ENCODE data around the gene ISCA2. TPM values are rescaled to one million over a fixed set of nuclear protein-coding genes. Genes with fewer than 3 reads are reported as not detected.

ISCA2 gene
- total RNA-seq, 5 donors from 2014 or later (not counting 1 experiment from before 2014, with no cell fraction given): 21.3 to 42.6 (median 34.1) TPM

DNA sequence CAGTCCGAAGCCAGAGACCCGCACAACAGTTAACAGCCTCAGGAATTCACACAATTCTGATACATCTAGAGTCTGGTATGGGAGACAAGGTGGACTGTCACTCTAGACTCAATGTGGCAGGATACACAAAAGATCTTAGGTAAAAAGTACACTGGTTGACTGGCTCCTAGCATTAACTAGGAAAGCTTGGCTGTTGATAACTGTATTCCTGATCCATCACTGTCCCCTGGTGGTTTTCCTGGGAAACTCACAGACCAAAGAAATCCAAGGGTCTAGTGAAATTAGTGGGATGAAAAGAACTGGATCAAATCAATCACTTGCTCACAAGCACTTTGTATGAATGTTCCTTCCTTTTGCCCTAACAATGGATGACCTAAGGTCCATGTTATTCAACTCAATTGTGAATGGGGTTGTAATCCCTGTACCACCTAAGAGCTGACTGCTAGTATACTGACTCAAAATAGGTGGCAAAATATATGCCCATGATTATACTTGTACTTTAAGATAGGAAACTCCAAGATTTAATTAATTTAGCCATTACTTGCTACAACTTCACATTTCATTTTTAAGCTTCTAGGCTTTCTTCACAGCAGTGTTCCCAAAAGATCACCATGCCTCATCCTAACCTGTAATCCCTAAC lies 14.4 kb upstream of the ISCA2 start:
- no peaks in the 10 kb centered on the region for H3K4me1 ChIP-seq (ENCODE audit: control insufficient read depth in 1 of 2, extremely low read depth in 1 of 2, insufficient read depth in 2 of 2, low read length in 2 of 2)
- H3K27ac Mint-ChIP-seq: no peak overlapping the region
- peak in 1 of 35 experiments; percentile 20 for DNase-seq
- ChIA-PET POLR2A (no interaction called here), CTCF (no interaction called here)
- H3K36me3 ChIP-seq (ENCODE audit: control insufficient read depth in 2 of 2, extremely low read depth in 1 of 2, insufficient read depth in 1 of 2, low read length in 1 of 2): peaks cover 0 to 25% of the 10 kb centered on the region in 2 donors
- no peak for ATAC-seq (replicated peaks in 1 of 4)
- no peaks in the 10 kb centered on the region for H3K27me3 Mint-ChIP-seq
- H3K4me1 Mint-ChIP-seq: no peaks in the 10 kb centered on the region
- H3K4me3 ChIP-seq (ENCODE audit: control insufficient read depth in 1 of 2, extremely low read depth in 1 of 2, low read length in 1 of 2): no peak overlapping the region
- H3K27ac ChIP-seq (ENCODE audit: low read length): no peak overlapping the region
- H3K4me3 Mint-ChIP-seq: no peak overlapping the region
- H3K9me3 ChIP-seq: no peaks in the 10 kb centered on the region
- H3K27me3 ChIP-seq (replicated peaks in 1 of 2; ENCODE audit: control insufficient read depth in 2 of 2, extremely low read depth in 1 of 2, insufficient read depth in 2 of 2, low read length in 1 of 2): no peaks in the 10 kb centered on the region
- H3K9me3 Mint-ChIP-seq: no peaks in the 10 kb centered on the region
- no CpG with 5 or more reads among the region's 2 CpGs for WGBS (ENCODE audit: insufficient coverage)
- H3K36me3 Mint-ChIP-seq: peaks cover 66% of the 10 kb centered on the region

DNA sequence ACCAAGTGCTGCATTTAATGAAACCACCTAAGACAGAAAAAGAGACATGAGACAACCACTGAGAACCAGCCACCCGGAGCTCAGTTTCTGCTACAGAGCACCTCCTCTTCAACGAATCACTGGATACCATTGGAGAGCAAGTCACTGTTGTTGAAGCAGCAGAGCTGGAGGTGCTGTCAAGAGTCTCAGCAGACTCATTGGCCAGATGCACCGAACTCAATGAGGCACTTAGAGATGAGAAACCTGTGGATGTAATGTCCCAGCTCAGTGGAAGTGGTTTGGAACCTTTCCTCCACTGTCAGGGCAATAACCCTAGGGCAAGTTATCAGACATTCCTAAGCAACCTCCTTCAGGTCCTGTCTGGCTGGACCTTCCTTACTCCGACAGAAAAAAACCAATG lies 13.5 kb upstream of the ISCA2 start:
- DNase-seq (no peak), ATAC-seq (replicated peaks in 1 of 4) (no peak)
- Histone ChIP-seq H3K4me3 (ENCODE audit: control insufficient read depth in 1 of 2, extremely low read depth in 1 of 2, low read length in 1 of 2) (no peak overlapping the region), H3K27ac (ENCODE audit: low read length) (no peak overlapping the region), H3K27me3 (replicated peaks in 1 of 2; ENCODE audit: control insufficient read depth in 2 of 2, extremely low read depth in 1 of 2, insufficient read depth in 2 of 2, low read length in 1 of 2) (no peaks in the 10 kb centered on the region), H3K36me3 (ENCODE audit: control insufficient read depth in 2 of 2, extremely low read depth in 1 of 2, insufficient read depth in 1 of 2, low read length in 1 of 2) (peaks cover 0 to 29% of the 10 kb centered on the region in 2 donors), H3K4me1 (ENCODE audit: control insufficient read depth in 1 of 2, extremely low read depth in 1 of 2, insufficient read depth in 2 of 2, low read length in 2 of 2) (no peaks in the 10 kb centered on the region), H3K9me3 (no peaks in the 10 kb centered on the region)
- no peaks in the 10 kb centered on the region for H3K4me1 Mint-ChIP-seq
- WGBS (ENCODE audit: insufficient coverage): 83% methylated on average over 3 of the region's 4 CpGs
- CTCF ChIA-PET: no interaction called here
- H3K36me3 Mint-ChIP-seq: peaks cover 70% of the 10 kb centered on the region
- H3K4me3 Mint-ChIP-seq: no peak overlapping the region
- POLR2A ChIA-PET: no interaction called here
- no peaks in the 10 kb centered on the region for H3K27me3 Mint-ChIP-seq
- no peak overlapping the region for H3K27ac Mint-ChIP-seq
- H3K9me3 Mint-ChIP-seq: no peaks in the 10 kb centered on the region

DNA sequence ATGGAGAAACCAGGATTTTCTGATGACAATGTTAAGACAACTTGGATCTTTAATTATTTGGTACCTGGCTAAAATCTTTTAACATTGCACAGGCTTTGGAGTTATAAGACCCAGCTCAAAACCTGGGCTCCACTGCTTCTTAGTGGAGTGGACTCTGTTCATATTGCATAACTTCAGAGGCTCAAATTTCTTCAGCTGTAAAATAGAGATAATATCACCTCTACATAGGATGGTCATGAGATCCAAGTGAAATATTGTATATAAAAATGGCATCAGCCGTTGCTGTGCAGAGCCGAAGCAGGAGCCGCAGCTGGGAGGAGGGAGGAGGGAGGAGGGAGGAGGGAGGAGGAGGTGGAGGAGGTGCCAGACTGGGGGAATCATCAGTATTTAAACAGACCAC lies 11.0 kb upstream of the ISCA2 start:
- H3K4me1 Mint-ChIP-seq: no peaks in the 10 kb centered on the region
- Histone ChIP-seq H3K9me3 (no peaks in the 10 kb centered on the region), H3K4me3 (ENCODE audit: control insufficient read depth in 1 of 2, extremely low read depth in 1 of 2, low read length in 1 of 2) (no peak overlapping the region), H3K27me3 (replicated peaks in 1 of 2; ENCODE audit: control insufficient read depth in 2 of 2, extremely low read depth in 1 of 2, insufficient read depth in 2 of 2, low read length in 1 of 2) (no peaks in the 10 kb centered on the region), H3K4me1 (ENCODE audit: control insufficient read depth in 1 of 2, extremely low read depth in 1 of 2, insufficient read depth in 2 of 2, low read length in 2 of 2) (no peaks in the 10 kb centered on the region), H3K36me3 (ENCODE audit: control insufficient read depth in 2 of 2, extremely low read depth in 1 of 2, insufficient read depth in 1 of 2, low read length in 1 of 2) (peaks cover 0 to 29% of the 10 kb centered on the region in 2 donors), H3K27ac (ENCODE audit: low read length) (no peak overlapping the region)
- DNase-seq: no peak
- H3K4me3 Mint-ChIP-seq: no peak overlapping the region
- peaks cover 63% of the 10 kb centered on the region for H3K36me3 Mint-ChIP-seq
- no CpG with 5 or more reads among the region's 3 CpGs for whole genome bisulfite sequencing (ENCODE audit: insufficient coverage)
- POLR2A ChIA-PET: no interaction called here
- no peak for ATAC-seq (replicated peaks in 1 of 4)
- H3K27me3 Mint-ChIP-seq: no peaks in the 10 kb centered on the region
- H3K9me3 Mint-ChIP-seq: no peaks in the 10 kb centered on the region
- CTCF ChIA-PET: no interaction called here
- no peak overlapping the region for H3K27ac Mint-ChIP-seq

DNA sequence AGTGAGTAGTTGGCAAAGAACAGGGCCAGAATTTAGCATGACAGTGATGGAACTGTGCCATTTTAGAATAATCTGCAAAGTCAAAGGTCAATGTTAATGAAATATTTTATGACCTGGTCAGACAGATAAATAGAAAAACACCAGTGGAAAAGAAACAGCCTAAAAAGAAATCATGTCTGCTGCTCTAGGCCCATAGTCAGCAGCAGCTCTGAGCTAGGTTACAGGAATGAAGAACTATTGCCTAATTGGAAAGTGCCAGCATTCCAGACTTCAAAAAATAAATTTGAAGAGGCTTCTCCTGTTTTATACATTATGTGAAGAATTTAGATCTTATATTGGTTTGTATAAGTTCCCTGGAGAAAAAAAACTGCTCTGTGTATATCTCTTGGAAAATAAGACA lies 10.2 kb upstream of the ISCA2 start:
- H3K9me3 ChIP-seq: no peaks in the 10 kb centered on the region
- H3K27me3 ChIP-seq (replicated peaks in 1 of 2; ENCODE audit: control insufficient read depth in 2 of 2, extremely low read depth in 1 of 2, insufficient read depth in 2 of 2, low read length in 1 of 2): no peaks in the 10 kb centered on the region
- no peaks in the 10 kb centered on the region for H3K4me1 ChIP-seq (ENCODE audit: control insufficient read depth in 1 of 2, extremely low read depth in 1 of 2, insufficient read depth in 2 of 2, low read length in 2 of 2)
- Mint-ChIP-seq H3K4me3 (no peak overlapping the region), H3K27ac (no peak overlapping the region), H3K27me3 (no peaks in the 10 kb centered on the region), H3K36me3 (peaks cover 56% of the 10 kb centered on the region), H3K4me1 (no peaks in the 10 kb centered on the region), H3K9me3 (no peaks in the 10 kb centered on the region)
- ChIA-PET CTCF (no interaction called here), POLR2A (no interaction called here)
- no peak overlapping the region for H3K4me3 ChIP-seq (ENCODE audit: control insufficient read depth in 1 of 2, extremely low read depth in 1 of 2, low read length in 1 of 2)
- DNase-seq: no peak
- no peak for ATAC-seq (replicated peaks in 1 of 4)
- H3K27ac ChIP-seq (ENCODE audit: low read length): no peak overlapping the region
- peaks cover 0 to 29% of the 10 kb centered on the region in 2 donors for H3K36me3 ChIP-seq (ENCODE audit: control insufficient read depth in 2 of 2, extremely low read depth in 1 of 2, insufficient read depth in 1 of 2, low read length in 1 of 2)

DNA sequence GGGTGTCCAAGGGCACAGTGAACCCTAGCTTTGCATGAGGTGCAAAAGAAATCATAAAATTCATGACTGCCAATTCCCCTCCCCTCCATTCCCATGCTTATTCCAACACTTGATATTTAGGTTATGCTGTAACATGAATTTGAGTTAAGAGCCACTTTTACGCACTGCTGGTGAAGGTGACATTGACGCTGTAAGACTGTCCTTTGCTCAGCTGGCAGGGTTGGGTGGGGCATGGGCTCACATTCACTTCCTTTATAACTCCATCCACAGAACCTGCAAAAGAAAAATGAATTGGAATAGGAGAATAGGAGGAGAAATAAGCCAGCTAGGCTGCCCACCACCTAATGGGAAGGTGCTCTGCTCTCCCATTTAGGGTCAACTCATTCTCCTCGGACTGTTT lies 7.4 kb upstream of the ISCA2 start:
- H3K27me3 Mint-ChIP-seq: no peaks in the 10 kb centered on the region
- Histone ChIP-seq H3K27ac (ENCODE audit: low read length) (no peak overlapping the region), H3K9me3 (no peaks in the 10 kb centered on the region), H3K4me3 (ENCODE audit: control insufficient read depth in 1 of 2, extremely low read depth in 1 of 2, low read length in 1 of 2) (no peak overlapping the region), H3K4me1 (ENCODE audit: control insufficient read depth in 1 of 2, extremely low read depth in 1 of 2, insufficient read depth in 2 of 2, low read length in 2 of 2) (no peaks in the 10 kb centered on the region), H3K36me3 (ENCODE audit: control insufficient read depth in 2 of 2, extremely low read depth in 1 of 2, insufficient read depth in 1 of 2, low read length in 1 of 2) (peaks cover 0 to 18% of the 10 kb centered on the region in 2 donors), H3K27me3 (replicated peaks in 1 of 2; ENCODE audit: control insufficient read depth in 2 of 2, extremely low read depth in 1 of 2, insufficient read depth in 2 of 2, low read length in 1 of 2) (no peaks in the 10 kb centered on the region)
- H3K36me3 Mint-ChIP-seq: peaks cover 31% of the 10 kb centered on the region
- no peaks in the 10 kb centered on the region for H3K9me3 Mint-ChIP-seq
- no peak for DNase-seq
- POLR2A ChIA-PET: no interaction called here
- H3K4me3 Mint-ChIP-seq: no peak overlapping the region
- no peak overlapping the region for H3K27ac Mint-ChIP-seq
- CTCF ChIA-PET: interaction anchor here in 1 of 2 donors (0.5 kb wide), 1 partner anchor 11 kb away, joined by 8 read pairs; no protein-coding TSS in a partner anchor
- peaks cover 7 to 16% (median 12%) of the 10 kb centered on the region in 3 donors for H3K4me1 Mint-ChIP-seq
- no CpG with 5 or more reads among the region's 3 CpGs for WGBS (ENCODE audit: insufficient coverage)
- no peak for ATAC-seq (replicated peaks in 1 of 4)

DNA sequence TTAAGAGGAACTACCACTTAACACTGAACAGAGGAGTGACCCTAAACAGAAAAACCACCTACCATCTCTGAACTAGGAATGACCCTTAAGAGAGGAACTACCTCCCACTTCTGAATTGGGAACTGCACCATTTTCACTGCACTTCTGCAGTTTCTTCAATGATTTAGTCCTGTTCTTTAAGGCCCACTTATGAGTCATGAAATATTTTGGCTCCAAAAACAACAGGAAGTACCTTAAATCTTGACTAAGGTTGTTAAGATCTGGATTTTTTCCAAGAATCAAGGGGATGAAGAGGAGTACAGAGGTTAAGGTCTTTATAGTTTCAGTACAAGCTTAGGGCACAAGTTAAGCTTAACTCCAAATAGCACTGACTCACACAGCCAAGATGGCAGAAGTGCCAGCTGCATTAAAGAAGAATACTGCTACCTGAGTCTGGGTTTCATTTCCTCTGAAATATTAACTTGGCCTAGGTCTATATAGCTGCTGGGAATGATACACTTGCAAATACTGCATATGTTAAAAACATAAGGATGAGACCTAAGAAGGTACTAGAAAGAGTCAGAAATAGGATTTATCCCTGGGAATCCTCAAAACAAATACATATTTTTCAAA lies 4.7 kb upstream of the ISCA2 start:
- POLR2A ChIA-PET: interaction anchor here in 1 of 2 donors (0.6 kb wide), 1 partner anchor 36 kb away, joined by 3 read pairs; no protein-coding TSS in a partner anchor
- Mint-ChIP-seq H3K36me3 (peaks cover 10% of the 10 kb centered on the region), H3K4me3 (no peak overlapping the region), H3K4me1 (peaks cover 7 to 19% (median 14%) of the 10 kb centered on the region in 3 donors), H3K9me3 (no peaks in the 10 kb centered on the region), H3K27ac (peak overlapping the region in 1 of 2 donors; percentile 2), H3K27me3 (no peaks in the 10 kb centered on the region)
- ATAC-seq (replicated peaks in 1 of 4): no peak
- no peak overlapping the region for H3K27ac ChIP-seq (ENCODE audit: low read length)
- no peak for DNase-seq
- no peak overlapping the region for H3K4me3 ChIP-seq (ENCODE audit: control insufficient read depth in 1 of 2, extremely low read depth in 1 of 2, low read length in 1 of 2)
- H3K9me3 ChIP-seq: no peaks in the 10 kb centered on the region
- CTCF ChIA-PET: no interaction called here
- peaks cover 0 to 5% of the 10 kb centered on the region in 2 donors for H3K36me3 ChIP-seq (ENCODE audit: control insufficient read depth in 2 of 2, extremely low read depth in 1 of 2, insufficient read depth in 1 of 2, low read length in 1 of 2)
- peaks cover 0 to 3% of the 10 kb centered on the region in 2 experiments for H3K27me3 ChIP-seq (replicated peaks in 1 of 2; ENCODE audit: control insufficient read depth in 2 of 2, extremely low read depth in 1 of 2, insufficient read depth in 2 of 2, low read length in 1 of 2)
- H3K4me1 ChIP-seq (ENCODE audit: control insufficient read depth in 1 of 2, extremely low read depth in 1 of 2, insufficient read depth in 2 of 2, low read length in 2 of 2): peaks cover 4 to 9% of the 10 kb centered on the region in 2 experiments
